Ectodermal cell (in vitro differentiated cells): ENCODE measurements around the gene ABHD17C.

Experiments used
- H3K27ac ChIP-seq: 2 replicates; pipeline ENCODE4 v1.7.0; 2013; ENCODE audit warnings: mild to moderate bottlenecking, low read depth, low read length; ENCODE audit not compliant: insufficient read depth, poor library complexity, severe bottlenecking
- H3K27me3 ChIP-seq: 2 replicates; pipeline ENCODE4 v1.7.0; 2013; ENCODE audit warnings: mild to moderate bottlenecking, low read length; ENCODE audit not compliant: insufficient read depth, control insufficient read depth, poor library complexity, severe bottlenecking
- H3K36me3 ChIP-seq: one replicate; pipeline ENCODE4 v1.7.0; 2013; ENCODE audit warnings: low read length; ENCODE audit not compliant: control insufficient read depth, insufficient read depth
- H3K4me1 ChIP-seq: one replicate; pipeline ENCODE4 v1.7.0; 2013; ENCODE audit warnings: low read length; ENCODE audit not compliant: control insufficient read depth, insufficient read depth
- H3K4me3 ChIP-seq: 2 replicates; pipeline ENCODE4 v1.7.0; 2013; ENCODE audit warnings: low read depth, low read length, control low read depth; ENCODE audit not compliant: insufficient read depth
- H3K9me3 ChIP-seq: 2 replicates; pipeline ENCODE4 v1.7.0; 2013; ENCODE audit warnings: mild to moderate bottlenecking, low read length, moderate library complexity; ENCODE audit not compliant: control insufficient read depth
- WGBS, 2 experiments: methylation state at CpG; one replicate each; pipeline ENCODE4 v1.1.7; 2013; ENCODE audit warnings: missing lambda C conversion rate in 2 of 2; 5-methylcytosine and 5-hydroxymethylcytosine counted together

ABHD17C gene

DNA sequence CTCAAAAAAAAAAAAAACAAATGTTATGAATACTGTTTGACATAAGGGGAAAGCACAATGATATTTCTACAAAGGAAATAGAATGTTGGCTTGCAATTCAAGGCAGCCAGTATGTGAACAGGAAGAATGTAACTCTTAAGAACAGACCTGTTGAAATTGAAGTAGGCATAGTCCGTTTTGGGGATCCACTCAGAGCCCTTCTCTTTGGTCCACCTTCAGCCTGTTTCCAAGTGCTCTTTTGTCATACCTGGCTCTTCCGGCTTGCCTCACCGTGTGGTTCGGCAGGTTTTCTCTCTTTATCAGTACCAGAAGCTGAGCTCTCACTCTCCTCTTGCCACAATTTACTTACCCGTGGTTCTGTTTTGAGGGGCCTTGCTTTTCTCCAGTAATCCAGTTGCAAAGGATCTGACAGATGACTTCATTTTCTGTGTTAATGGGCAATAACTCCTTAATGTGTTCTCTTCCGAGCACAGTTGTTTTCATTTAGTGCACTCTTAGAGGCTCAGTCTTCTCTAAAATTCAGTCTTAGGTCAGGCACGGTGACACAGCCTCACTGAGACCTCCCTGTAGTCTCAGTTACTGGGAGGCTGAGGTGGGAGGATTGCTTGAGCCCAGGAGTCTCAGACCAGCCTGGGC is 6.7 kb downstream of the ABHD17C start:
- Histone ChIP-seq H3K27me3 (peaks cover 3% of the 10 kb centered on the region), H3K27ac (no peak overlapping the region), H3K4me3 (no peak overlapping the region), H3K9me3 (no peaks in the 10 kb centered on the region), H3K4me1 (peaks cover 9% of the 10 kb centered on the region), H3K36me3 (no peaks in the 10 kb centered on the region)
- 92 to 93% methylated on average over 7 of the region's 7 CpGs for WGBS, 2 experiments

DNA sequence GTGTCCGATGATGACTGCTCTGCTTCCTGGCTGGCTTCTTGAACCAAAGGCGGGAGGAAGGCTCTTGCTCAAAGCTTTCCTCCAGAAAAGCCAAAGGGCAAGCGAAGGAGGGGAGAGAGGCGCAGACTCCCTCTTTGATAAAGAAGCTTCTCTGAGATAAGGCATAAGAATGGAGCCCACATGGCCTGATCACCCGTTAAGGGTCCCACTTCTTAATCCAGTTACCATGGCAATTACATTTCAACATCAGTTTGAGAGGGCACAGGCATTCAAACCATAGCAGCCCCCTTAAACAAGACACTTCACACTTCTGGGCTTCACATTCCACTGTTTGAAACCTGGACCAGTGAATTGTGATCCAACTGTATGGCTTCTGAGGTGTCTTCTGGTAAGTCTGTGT is 8.0 kb downstream of the ABHD17C start:
- Histone ChIP-seq H3K36me3 (no peaks in the 10 kb centered on the region), H3K27ac (no peak overlapping the region), H3K4me1 (peaks cover 9% of the 10 kb centered on the region), H3K9me3 (no peaks in the 10 kb centered on the region), H3K27me3 (no peaks in the 10 kb centered on the region), H3K4me3 (no peak overlapping the region)
- WGBS, 2 experiments: 83 to 89% methylated on average over 5 of the region's 5 CpGs

GRCh38 chr15:80703965-80704364 is 8.9 kb downstream of the ABHD17C start:
- no peaks in the 10 kb centered on the region for H3K27me3 ChIP-seq
- no peak overlapping the region for H3K4me3 ChIP-seq
- 92 to 95% methylated on average over 3 of the region's 3 CpGs for WGBS, 2 experiments
- H3K4me1 ChIP-seq: peaks cover 9% of the 10 kb centered on the region
- H3K9me3 ChIP-seq: no peaks in the 10 kb centered on the region
- H3K27ac ChIP-seq: no peak overlapping the region
- no peaks in the 10 kb centered on the region for H3K36me3 ChIP-seq

DNA sequence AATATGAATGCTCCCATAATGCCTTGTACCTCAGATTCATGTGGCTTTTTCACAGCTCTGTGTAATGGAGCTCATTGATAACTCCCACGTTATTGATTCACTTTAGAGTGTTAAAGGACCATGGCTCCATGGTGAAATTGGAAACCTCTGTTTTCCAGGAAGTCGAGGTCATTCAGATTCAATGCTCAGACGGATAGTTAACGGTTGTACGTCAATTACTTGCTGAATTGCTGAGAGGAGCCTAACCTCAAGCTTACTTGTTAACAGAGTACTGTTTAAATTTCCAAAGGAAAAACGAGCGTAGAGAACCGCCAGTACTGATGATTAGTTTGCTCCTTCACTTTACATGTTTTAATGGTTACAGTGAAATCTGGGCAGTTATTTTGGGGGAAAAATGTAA is 11.1 kb downstream of the ABHD17C start:
- Histone ChIP-seq H3K36me3 (no peaks in the 10 kb centered on the region), H3K4me3 (no peak overlapping the region), H3K27ac (no peak overlapping the region), H3K27me3 (no peaks in the 10 kb centered on the region), H3K4me1 (peaks cover 9% of the 10 kb centered on the region), H3K9me3 (no peaks in the 10 kb centered on the region)
- WGBS, 2 experiments: 57 to 58% methylated on average over 8 of the region's 8 CpGs

DNA sequence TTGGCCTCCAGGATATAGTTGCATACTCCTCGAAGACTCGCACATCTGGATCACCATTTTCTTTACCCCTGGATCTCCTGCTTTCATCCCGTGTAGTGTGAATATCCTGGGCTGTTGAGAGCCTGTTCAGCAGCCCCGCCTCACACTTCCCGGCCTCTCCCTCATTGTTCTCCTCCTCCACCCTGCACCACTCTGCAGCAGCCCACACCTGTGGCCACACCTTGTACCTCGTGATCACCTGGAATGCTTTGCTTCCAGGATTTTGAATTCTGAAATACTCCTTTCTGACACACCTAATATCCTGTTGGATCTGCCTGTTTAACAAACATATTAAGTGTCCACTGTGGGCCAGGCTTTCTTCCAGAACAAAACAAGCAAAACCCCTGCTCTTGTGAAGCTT is 14.4 kb downstream of the ABHD17C start:
- Histone ChIP-seq H3K27ac (no peak overlapping the region), H3K4me3 (no peak overlapping the region), H3K4me1 (peaks cover 9% of the 10 kb centered on the region), H3K36me3 (no peaks in the 10 kb centered on the region), H3K9me3 (no peaks in the 10 kb centered on the region), H3K27me3 (no peaks in the 10 kb centered on the region)
- 91 to 93% methylated on average over 6 of the region's 6 CpGs for WGBS, 2 experiments

- H3K27me3 ChIP-seq: no peaks in the 10 kb centered on the region
- WGBS, 2 experiments: 88 to 90% methylated on average over 9 of the region's 9 CpGs
- H3K4me3 ChIP-seq: no peak overlapping the region
- no peak overlapping the region for H3K27ac ChIP-seq
- H3K4me1 ChIP-seq: peaks cover 8% of the 10 kb centered on the region
- no peaks in the 10 kb centered on the region for H3K9me3 ChIP-seq
- no peaks in the 10 kb centered on the region for H3K36me3 ChIP-seq
These were observed 15.8 kb downstream of the ABHD17C start for GRCh38 chr15:80710635-80711554.

GRCh38 chr15:80711886-80712285 is 16.8 kb downstream of the ABHD17C start:
- 92 to 95% methylated on average over 6 of the region's 6 CpGs for WGBS, 2 experiments
- H3K27me3 ChIP-seq: no peaks in the 10 kb centered on the region
- H3K27ac ChIP-seq: no peak overlapping the region
- H3K9me3 ChIP-seq: no peaks in the 10 kb centered on the region
- no peak overlapping the region for H3K4me3 ChIP-seq
- H3K36me3 ChIP-seq: no peaks in the 10 kb centered on the region
- H3K4me1 ChIP-seq: no peaks in the 10 kb centered on the region

GRCh38 chr15:80712956-80713355 is 17.8 kb downstream of the ABHD17C start:
- no peaks in the 10 kb centered on the region for H3K36me3 ChIP-seq
- no peaks in the 10 kb centered on the region for H3K4me1 ChIP-seq
- 93 to 96% methylated on average over 3 to 4 of the region's 4 CpGs for WGBS, 2 experiments
- no peaks in the 10 kb centered on the region for H3K9me3 ChIP-seq
- no peak overlapping the region for H3K27ac ChIP-seq
- H3K4me3 ChIP-seq: no peak overlapping the region
- no peaks in the 10 kb centered on the region for H3K27me3 ChIP-seq

- 93 to 94% methylated on average over 7 of the region's 7 CpGs for WGBS, 2 experiments
- Histone ChIP-seq H3K27me3 (no peaks in the 10 kb centered on the region), H3K4me3 (no peak overlapping the region)
These were observed 26.4 kb downstream of the ABHD17C start for GRCh38 chr15:80721476-80721875.

DNA sequence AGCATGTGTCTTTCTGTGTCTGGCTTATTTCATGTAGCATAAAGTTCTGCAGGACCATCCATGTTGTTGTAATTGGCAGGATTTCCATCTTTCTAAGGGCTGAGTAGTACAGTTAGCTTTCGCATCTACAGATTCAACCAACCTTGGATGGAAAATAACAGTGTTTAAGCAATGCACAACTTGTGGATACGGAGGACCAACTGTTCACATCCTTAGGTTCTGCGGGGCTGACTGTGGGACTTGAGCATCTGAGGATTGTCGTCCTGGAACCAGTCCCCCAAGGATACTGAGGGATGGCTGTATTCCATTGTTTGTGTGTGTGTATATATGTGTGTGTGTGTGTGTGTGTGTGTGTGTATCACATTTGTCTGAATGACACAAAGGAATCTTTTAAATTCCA is 27.7 kb downstream of the ABHD17C start:
- Histone ChIP-seq H3K9me3 (no peaks in the 10 kb centered on the region), H3K27ac (no peak overlapping the region), H3K36me3 (no peaks in the 10 kb centered on the region), H3K27me3 (no peaks in the 10 kb centered on the region), H3K4me3 (no peak overlapping the region), H3K4me1 (peaks cover 4% of the 10 kb centered on the region)
- 94 to 96% methylated on average over 4 of the region's 4 CpGs for WGBS, 2 experiments

More at GRCh38 chr15:80721476-80721875, 26.4 kb downstream of the ABHD17C start:
- H3K36me3 ChIP-seq: no peaks in the 10 kb centered on the region
- H3K9me3 ChIP-seq: no peaks in the 10 kb centered on the region
- no peaks in the 10 kb centered on the region for H3K4me1 ChIP-seq
- H3K27ac ChIP-seq: no peak overlapping the region
